WTC11 (cell line): ENCODE data around the gene CCDC57. TPM values are rescaled to one million over a fixed set of nuclear protein-coding genes. Genes with fewer than 3 reads are reported as not detected.

Experiments
- ATF1 ChIP-seq: sonication (generic); formaldehyde crosslinking; IDR thresholded peaks from 2 replicates; pipeline ENCODE4 v1.8.1; 2023; ENCODE audit warnings: mild to moderate bottlenecking, moderate library complexity, missing genetic modification reagents
- CREB1 ChIP-seq: sonication (generic); formaldehyde crosslinking; IDR thresholded peaks from 2 replicates; pipeline ENCODE4 v1.8.0; 2023; ENCODE audit warnings: mild to moderate bottlenecking, missing genetic modification reagents
- FOXK1 ChIP-seq: sonication (generic); formaldehyde crosslinking; IDR thresholded peaks from 2 replicates; pipeline ENCODE4 v1.8.0; 2022; ENCODE audit warnings: mild to moderate bottlenecking, moderate library complexity, missing genetic modification reagents
- GABPB1 ChIP-seq: sonication (generic); formaldehyde crosslinking; IDR thresholded peaks from 2 replicates; pipeline ENCODE4 v1.8.1; 2023; ENCODE audit warnings: mild to moderate bottlenecking, missing genetic modification reagents
- JAZF1 ChIP-seq: fragments of 250-450 bp; sonication (Bioruptor Pico); IDR thresholded peaks from 2 replicates; pipeline ENCODE4 v1.9.0; 2021; ENCODE audit warnings: moderate library complexity, mild to moderate bottlenecking, inconsistent platforms
- NFE2L1 ChIP-seq: sonication (generic); formaldehyde crosslinking; IDR thresholded peaks from 2 replicates; pipeline ENCODE4 v1.8.1; 2023; ENCODE audit warnings: missing genetic modification reagents
- NFYB ChIP-seq: sonication (generic); formaldehyde crosslinking; conservative IDR thresholded peaks from 2 replicates; pipeline ENCODE4 v1.8.0; 2022; ENCODE audit warnings: low read depth, missing genetic modification reagents
- NR2C2 ChIP-seq: sonication (generic); formaldehyde crosslinking; IDR thresholded peaks from 2 replicates; pipeline ENCODE4 v1.8.0; 2022; ENCODE audit warnings: mild to moderate bottlenecking, missing genetic modification reagents
- OVOL2 ChIP-seq: fragments of 250-450 bp; sonication (Bioruptor Pico); IDR thresholded peaks from 2 replicates; pipeline ENCODE4 v1.9.0; 2021; ENCODE audit warnings: mild to moderate bottlenecking, borderline replicate concordance
- SMAD3 ChIP-seq: sonication (generic); formaldehyde crosslinking; IDR thresholded peaks from 2 replicates; pipeline ENCODE4 v1.8.0; 2022; ENCODE audit warnings: missing genetic modification reagents, mild to moderate bottlenecking, borderline replicate concordance
- SMAD4 ChIP-seq: sonication (generic); formaldehyde crosslinking; IDR thresholded peaks from 2 replicates; pipeline ENCODE4 v1.8.0; 2022; ENCODE audit warnings: mild to moderate bottlenecking, missing genetic modification reagents
- TCF7 ChIP-seq: sonication (generic); formaldehyde crosslinking; IDR thresholded peaks from 2 replicates; pipeline ENCODE4 v1.8.0; 2022; ENCODE audit warnings: mild to moderate bottlenecking, low read depth, missing genetic modification reagents, moderate library complexity
- TEAD4 ChIP-seq: sonication (generic); formaldehyde crosslinking; IDR thresholded peaks from 2 replicates; pipeline ENCODE4 v1.8.0; 2022; ENCODE audit warnings: mild to moderate bottlenecking, missing genetic modification reagents
- ZBTB21 ChIP-seq: sonication (generic); formaldehyde crosslinking; IDR thresholded peaks from 2 replicates; pipeline ENCODE4 v1.8.1; 2023; ENCODE audit warnings: mild to moderate bottlenecking, missing genetic modification reagents, borderline replicate concordance
- ZNF671 ChIP-seq: fragments of 250-450 bp; sonication (Bioruptor Pico); IDR thresholded peaks from 2 replicates; pipeline ENCODE4 v1.8.0; 2021; ENCODE audit warnings: mild to moderate bottlenecking
- total RNA-seq: library from RNA; stranded (reverse); gene quantifications from 3 replicates; pipeline ENCODE4 v1.2.3, GENCODE V29; 2021
- TF ChIP-seq, protein P1 (sequence below): sonication (generic); formaldehyde crosslinking; IDR thresholded peaks from 2 replicates; pipeline ENCODE4 v1.8.0; 2022; ENCODE audit warnings: missing genetic modification reagents
- TF ChIP-seq, protein P2 (sequence below): fragments of 250-450 bp; sonication (Bioruptor Pico); IDR thresholded peaks from 2 replicates; pipeline ENCODE4 v1.9.0; 2021; ENCODE audit warnings: mild to moderate bottlenecking
- TF ChIP-seq, protein P3 (sequence below): sonication (generic); formaldehyde crosslinking; IDR thresholded peaks from 2 replicates; pipeline ENCODE4 v1.8.0; 2023; ENCODE audit warnings: missing genetic modification reagents, mild to moderate bottlenecking, borderline replicate concordance
- TF ChIP-seq, protein P4 (sequence below): sonication (generic); formaldehyde crosslinking; IDR thresholded peaks from 2 replicates; pipeline ENCODE4 v1.8.0; 2022; ENCODE audit warnings: mild to moderate bottlenecking, missing genetic modification reagents
- TF ChIP-seq, protein P5 (sequence below): sonication (generic); formaldehyde crosslinking; IDR thresholded peaks from 2 replicates; pipeline ENCODE4 v1.8.1; 2023; ENCODE audit warnings: mild to moderate bottlenecking, missing genetic modification reagents
- TF ChIP-seq, protein P6 (sequence below): sonication (generic); formaldehyde crosslinking; IDR thresholded peaks from 2 replicates; pipeline ENCODE4 v1.8.1; 2022; ENCODE audit warnings: mild to moderate bottlenecking, missing genetic modification reagents, moderate library complexity, borderline replicate concordance
- TF ChIP-seq, protein P7 (sequence below): sonication (generic); formaldehyde crosslinking; conservative IDR thresholded peaks from 2 replicates; pipeline ENCODE4 v1.8.1; 2022; ENCODE audit warnings: mild to moderate bottlenecking, missing genetic modification reagents
- TF ChIP-seq, protein P8 (sequence below): sonication (generic); formaldehyde crosslinking; IDR thresholded peaks from 2 replicates; pipeline ENCODE4 v1.8.1; 2022; ENCODE audit warnings: low read depth, missing genetic modification reagents, borderline replicate concordance

CCDC57 gene
- total RNA-seq, 1 experiment from 2014 or later = 20.0 TPM

DNA sequence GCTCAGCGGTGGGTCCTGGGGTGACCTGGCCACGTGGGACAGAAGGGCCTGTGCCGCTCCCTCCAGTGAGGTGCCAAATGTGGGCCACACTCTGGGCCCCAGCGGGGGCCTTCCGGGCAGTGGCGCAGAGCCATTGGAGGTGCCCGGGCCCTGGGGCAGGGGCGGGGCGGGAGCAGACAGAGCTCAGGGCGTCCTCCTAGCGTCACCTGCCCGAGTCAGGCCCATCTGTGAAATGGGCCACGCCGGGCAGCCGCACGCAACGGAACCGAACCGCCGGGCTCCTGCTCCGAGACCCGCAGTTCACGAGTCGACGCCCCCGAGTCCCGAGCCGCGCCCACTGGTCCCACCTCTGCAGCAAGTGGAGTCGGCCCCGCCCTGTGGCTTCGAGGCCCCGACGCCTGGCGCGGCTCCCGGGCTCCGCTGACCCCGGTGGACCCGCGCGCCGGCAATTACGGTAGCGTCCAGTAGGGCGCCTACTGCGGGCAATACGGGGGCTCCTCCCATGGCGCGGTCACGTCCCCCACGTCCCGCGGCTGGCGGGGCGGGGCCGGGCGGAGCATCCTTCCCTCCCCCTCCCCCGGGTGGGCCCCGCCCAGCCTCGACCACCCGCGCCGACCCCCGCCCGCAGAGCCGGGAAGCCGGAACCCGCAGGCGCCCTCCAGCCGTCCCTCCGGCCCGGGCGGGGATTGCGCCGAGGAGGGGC lies 18.1 kb upstream of the CCDC57 start (continued):
- TF ChIP-seq, protein P1, sequence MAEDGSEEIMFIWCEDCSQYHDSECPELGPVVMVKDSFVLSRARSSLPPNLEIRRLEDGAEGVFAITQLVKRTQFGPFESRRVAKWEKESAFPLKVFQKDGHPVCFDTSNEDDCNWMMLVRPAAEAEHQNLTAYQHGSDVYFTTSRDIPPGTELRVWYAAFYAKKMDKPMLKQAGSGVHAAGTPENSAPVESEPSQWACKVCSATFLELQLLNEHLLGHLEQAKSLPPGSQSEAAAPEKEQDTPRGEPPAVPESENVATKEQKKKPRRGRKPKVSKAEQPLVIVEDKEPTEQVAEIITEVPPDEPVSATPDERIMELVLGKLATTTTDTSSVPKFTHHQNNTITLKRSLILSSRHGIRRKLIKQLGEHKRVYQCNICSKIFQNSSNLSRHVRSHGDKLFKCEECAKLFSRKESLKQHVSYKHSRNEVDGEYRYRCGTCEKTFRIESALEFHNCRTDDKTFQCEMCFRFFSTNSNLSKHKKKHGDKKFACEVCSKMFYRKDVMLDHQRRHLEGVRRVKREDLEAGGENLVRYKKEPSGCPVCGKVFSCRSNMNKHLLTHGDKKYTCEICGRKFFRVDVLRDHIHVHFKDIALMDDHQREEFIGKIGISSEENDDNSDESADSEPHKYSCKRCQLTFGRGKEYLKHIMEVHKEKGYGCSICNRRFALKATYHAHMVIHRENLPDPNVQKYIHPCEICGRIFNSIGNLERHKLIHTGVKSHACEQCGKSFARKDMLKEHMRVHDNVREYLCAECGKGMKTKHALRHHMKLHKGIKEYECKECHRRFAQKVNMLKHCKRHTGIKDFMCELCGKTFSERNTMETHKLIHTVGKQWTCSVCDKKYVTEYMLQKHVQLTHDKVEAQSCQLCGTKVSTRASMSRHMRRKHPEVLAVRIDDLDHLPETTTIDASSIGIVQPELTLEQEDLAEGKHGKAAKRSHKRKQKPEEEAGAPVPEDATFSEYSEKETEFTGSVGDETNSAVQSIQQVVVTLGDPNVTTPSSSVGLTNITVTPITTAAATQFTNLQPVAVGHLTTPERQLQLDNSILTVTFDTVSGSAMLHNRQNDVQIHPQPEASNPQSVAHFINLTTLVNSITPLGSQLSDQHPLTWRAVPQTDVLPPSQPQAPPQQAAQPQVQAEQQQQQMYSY (CRISPR knock-in tag) = no peak
- TF ChIP-seq GABPB1 (CRISPR knock-in tag) (peak; percentile 73), JAZF1 (CRISPR knock-in tag) (no peak), ZBTB21 (no peak), ZNF671 (CRISPR knock-in tag) (no peak), NFE2L1 (no peak), CREB1 (CRISPR knock-in tag) (no peak), TCF7 (CRISPR knock-in tag) (no peak), SMAD4 (no peak), TEAD4 (CRISPR knock-in tag) (no peak), OVOL2 (CRISPR knock-in tag) (no peak), NR2C2 (CRISPR knock-in tag) (no peak), SMAD3 (CRISPR knock-in tag) (no peak), FOXK1 (CRISPR knock-in tag) (0 out of 2 replicates have a peak, but pooled peaks have one; percentile 26), ATF1 (CRISPR knock-in tag) (no peak), NFYB (CRISPR knock-in tag) (no peak)
- TF ChIP-seq, protein P2, sequence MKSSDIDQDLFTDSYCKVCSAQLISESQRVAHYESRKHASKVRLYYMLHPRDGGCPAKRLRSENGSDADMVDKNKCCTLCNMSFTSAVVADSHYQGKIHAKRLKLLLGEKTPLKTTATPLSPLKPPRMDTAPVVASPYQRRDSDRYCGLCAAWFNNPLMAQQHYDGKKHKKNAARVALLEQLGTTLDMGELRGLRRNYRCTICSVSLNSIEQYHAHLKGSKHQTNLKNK (CRISPR knock-in tag) = no peak
- TF ChIP-seq, protein P3, sequence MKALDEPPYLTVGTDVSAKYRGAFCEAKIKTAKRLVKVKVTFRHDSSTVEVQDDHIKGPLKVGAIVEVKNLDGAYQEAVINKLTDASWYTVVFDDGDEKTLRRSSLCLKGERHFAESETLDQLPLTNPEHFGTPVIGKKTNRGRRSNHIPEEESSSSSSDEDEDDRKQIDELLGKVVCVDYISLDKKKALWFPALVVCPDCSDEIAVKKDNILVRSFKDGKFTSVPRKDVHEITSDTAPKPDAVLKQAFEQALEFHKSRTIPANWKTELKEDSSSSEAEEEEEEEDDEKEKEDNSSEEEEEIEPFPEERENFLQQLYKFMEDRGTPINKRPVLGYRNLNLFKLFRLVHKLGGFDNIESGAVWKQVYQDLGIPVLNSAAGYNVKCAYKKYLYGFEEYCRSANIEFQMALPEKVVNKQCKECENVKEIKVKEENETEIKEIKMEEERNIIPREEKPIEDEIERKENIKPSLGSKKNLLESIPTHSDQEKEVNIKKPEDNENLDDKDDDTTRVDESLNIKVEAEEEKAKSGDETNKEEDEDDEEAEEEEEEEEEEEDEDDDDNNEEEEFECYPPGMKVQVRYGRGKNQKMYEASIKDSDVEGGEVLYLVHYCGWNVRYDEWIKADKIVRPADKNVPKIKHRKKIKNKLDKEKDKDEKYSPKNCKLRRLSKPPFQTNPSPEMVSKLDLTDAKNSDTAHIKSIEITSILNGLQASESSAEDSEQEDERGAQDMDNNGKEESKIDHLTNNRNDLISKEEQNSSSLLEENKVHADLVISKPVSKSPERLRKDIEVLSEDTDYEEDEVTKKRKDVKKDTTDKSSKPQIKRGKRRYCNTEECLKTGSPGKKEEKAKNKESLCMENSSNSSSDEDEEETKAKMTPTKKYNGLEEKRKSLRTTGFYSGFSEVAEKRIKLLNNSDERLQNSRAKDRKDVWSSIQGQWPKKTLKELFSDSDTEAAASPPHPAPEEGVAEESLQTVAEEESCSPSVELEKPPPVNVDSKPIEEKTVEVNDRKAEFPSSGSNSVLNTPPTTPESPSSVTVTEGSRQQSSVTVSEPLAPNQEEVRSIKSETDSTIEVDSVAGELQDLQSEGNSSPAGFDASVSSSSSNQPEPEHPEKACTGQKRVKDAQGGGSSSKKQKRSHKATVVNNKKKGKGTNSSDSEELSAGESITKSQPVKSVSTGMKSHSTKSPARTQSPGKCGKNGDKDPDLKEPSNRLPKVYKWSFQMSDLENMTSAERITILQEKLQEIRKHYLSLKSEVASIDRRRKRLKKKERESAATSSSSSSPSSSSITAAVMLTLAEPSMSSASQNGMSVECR (CRISPR knock-in tag) = no peak
- TF ChIP-seq, protein P4, sequence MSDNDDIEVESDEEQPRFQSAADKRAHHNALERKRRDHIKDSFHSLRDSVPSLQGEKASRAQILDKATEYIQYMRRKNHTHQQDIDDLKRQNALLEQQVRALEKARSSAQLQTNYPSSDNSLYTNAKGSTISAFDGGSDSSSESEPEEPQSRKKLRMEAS (CRISPR knock-in tag) = peak; percentile 20; the same call in 1 of the 2 replicates
- TF ChIP-seq, protein P5, sequence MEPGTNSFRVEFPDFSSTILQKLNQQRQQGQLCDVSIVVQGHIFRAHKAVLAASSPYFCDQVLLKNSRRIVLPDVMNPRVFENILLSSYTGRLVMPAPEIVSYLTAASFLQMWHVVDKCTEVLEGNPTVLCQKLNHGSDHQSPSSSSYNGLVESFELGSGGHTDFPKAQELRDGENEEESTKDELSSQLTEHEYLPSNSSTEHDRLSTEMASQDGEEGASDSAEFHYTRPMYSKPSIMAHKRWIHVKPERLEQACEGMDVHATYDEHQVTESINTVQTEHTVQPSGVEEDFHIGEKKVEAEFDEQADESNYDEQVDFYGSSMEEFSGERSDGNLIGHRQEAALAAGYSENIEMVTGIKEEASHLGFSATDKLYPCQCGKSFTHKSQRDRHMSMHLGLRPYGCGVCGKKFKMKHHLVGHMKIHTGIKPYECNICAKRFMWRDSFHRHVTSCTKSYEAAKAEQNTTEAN (CRISPR knock-in tag) = no peak
- TF ChIP-seq, protein P6, sequence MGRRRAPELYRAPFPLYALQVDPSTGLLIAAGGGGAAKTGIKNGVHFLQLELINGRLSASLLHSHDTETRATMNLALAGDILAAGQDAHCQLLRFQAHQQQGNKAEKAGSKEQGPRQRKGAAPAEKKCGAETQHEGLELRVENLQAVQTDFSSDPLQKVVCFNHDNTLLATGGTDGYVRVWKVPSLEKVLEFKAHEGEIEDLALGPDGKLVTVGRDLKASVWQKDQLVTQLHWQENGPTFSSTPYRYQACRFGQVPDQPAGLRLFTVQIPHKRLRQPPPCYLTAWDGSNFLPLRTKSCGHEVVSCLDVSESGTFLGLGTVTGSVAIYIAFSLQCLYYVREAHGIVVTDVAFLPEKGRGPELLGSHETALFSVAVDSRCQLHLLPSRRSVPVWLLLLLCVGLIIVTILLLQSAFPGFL (CRISPR knock-in tag) = no peak
- TF ChIP-seq, protein P7, sequence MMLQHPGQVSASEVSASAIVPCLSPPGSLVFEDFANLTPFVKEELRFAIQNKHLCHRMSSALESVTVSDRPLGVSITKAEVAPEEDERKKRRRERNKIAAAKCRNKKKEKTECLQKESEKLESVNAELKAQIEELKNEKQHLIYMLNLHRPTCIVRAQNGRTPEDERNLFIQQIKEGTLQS = no peak
- TF ChIP-seq, protein P8, sequence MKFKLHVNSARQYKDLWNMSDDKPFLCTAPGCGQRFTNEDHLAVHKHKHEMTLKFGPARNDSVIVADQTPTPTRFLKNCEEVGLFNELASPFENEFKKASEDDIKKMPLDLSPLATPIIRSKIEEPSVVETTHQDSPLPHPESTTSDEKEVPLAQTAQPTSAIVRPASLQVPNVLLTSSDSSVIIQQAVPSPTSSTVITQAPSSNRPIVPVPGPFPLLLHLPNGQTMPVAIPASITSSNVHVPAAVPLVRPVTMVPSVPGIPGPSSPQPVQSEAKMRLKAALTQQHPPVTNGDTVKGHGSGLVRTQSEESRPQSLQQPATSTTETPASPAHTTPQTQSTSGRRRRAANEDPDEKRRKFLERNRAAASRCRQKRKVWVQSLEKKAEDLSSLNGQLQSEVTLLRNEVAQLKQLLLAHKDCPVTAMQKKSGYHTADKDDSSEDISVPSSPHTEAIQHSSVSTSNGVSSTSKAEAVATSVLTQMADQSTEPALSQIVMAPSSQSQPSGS = no peak
